IMR-90 (cell line): ENCODE results near the gene ITIH5. TPM values are rescaled to one million over a fixed set of nuclear protein-coding genes. Genes with fewer than 3 reads are reported as not detected.

Source experiments
- ATAC-seq: fragments of 200-7000 bp; cut with Tn5 transposase; 2 replicates; pipeline ENCODE4 v1.9.1; 2020; ENCODE audit warnings: low read depth, mild to moderate bottlenecking, moderate library complexity
- BruUV-seq: library from RNA; stranded (reverse); fragments of 400-500 nt; replicated peaks from 2 replicates; lab custom pipeline; 2021; lab: Mats Ljungman, UMichigan
- CTCF ChIA-PET: fragments of 300-600 bp; formaldehyde crosslinking; extraction: SDS; loops from one replicate; lab custom pipeline; 2021; ENCODE audit warnings: antibody characterized with exemption; lab: Yijun Ruan, JAX
- POLR2A ChIA-PET: fragments of 300-600 bp; sonication (Branson Sonifier 250); formaldehyde crosslinking; loops from one replicate; lab custom pipeline; 2022; ENCODE audit warnings: antibody characterized with exemption; ENCODE audit not compliant: unreplicated experiment; lab: Charles Lee
- DNase-seq: peaks from one replicate; pipeline ENCODE4 v3.0.0; 2013
- H2AFZ ChIP-seq: replicated peaks from 2 replicates; pipeline ENCODE3; 2013; ENCODE audit warnings: low read length, mild to moderate bottlenecking; ENCODE audit not compliant: poor library complexity
- H2AK5ac ChIP-seq: 2 replicates; pipeline ENCODE4 v1.6.1; 2013; ENCODE audit warnings: low read depth, low read length, inconsistent platforms
- H2AK9ac ChIP-seq: replicated peaks from 2 replicates; pipeline ENCODE3; 2013; ENCODE audit warnings: mild to moderate bottlenecking, low read depth, low read length, moderate library complexity; ENCODE audit not compliant: poor library complexity
- H2BK120ac ChIP-seq: 2 replicates; pipeline ENCODE4 v1.6.1; 2013; ENCODE audit warnings: low read depth, low read length, inconsistent platforms
- H2BK15ac ChIP-seq: 3 replicates; pipeline ENCODE4 v1.6.1; 2013; ENCODE audit warnings: low read depth, low read length, inconsistent platforms
- H2BK20ac ChIP-seq: 2 replicates; pipeline ENCODE4 v1.6.1; 2013; ENCODE audit warnings: low read depth, mild to moderate bottlenecking, inconsistent platforms, low read length, moderate library complexity
- H2BK5ac ChIP-seq: 2 replicates; pipeline ENCODE4 v1.6.1; 2013; ENCODE audit warnings: mild to moderate bottlenecking, low read depth, low read length, inconsistent platforms; ENCODE audit not compliant: poor library complexity, severe bottlenecking
- H3K14ac ChIP-seq: replicated peaks from 2 replicates; pipeline ENCODE4 v1.6.1; 2013; ENCODE audit warnings: low read depth, low read length, inconsistent platforms
- H3K18ac ChIP-seq: 2 replicates; pipeline ENCODE4 v1.6.1; 2013; ENCODE audit warnings: low read depth, low read length, control low read depth
- H3K23ac ChIP-seq: 2 replicates; pipeline ENCODE4 v1.6.1; 2013; ENCODE audit warnings: low read depth, low read length, inconsistent platforms
- H3K27ac ChIP-seq: 2 replicates; pipeline ENCODE4 v1.5.1; 2013; ENCODE audit warnings: mild to moderate bottlenecking, control low read depth, low read length; ENCODE audit not compliant: insufficient read depth
- H3K27me3 ChIP-seq: 2 replicates; pipeline ENCODE4 v1.6.1; 2013; ENCODE audit warnings: low read length; ENCODE audit not compliant: control insufficient read depth, insufficient read depth
- H3K36me3 ChIP-seq: 2 replicates; pipeline ENCODE4 v1.6.1; 2013; ENCODE audit warnings: low read length, mixed read lengths; ENCODE audit not compliant: control insufficient read depth, insufficient read depth
- H3K4ac ChIP-seq: 2 replicates; pipeline ENCODE4 v1.6.1; 2013; ENCODE audit warnings: low read depth, low read length, inconsistent platforms
- H3K4me1 ChIP-seq: 2 replicates; pipeline ENCODE4 v1.6.1; 2013; ENCODE audit warnings: low read length, mixed read lengths; ENCODE audit not compliant: control insufficient read depth, insufficient read depth
- H3K4me2 ChIP-seq: 2 replicates; pipeline ENCODE4 v1.6.1; 2013; ENCODE audit warnings: low read depth, mild to moderate bottlenecking, control low read depth, low read length, moderate library complexity
- H3K4me3 ChIP-seq: 2 replicates; pipeline ENCODE4 v1.5.1; 2013; ENCODE audit warnings: low read depth, mild to moderate bottlenecking, control low read depth, low read length, moderate library complexity; ENCODE audit not compliant: insufficient read depth
- H3K56ac ChIP-seq: 2 replicates; pipeline ENCODE4 v1.6.1; 2013; ENCODE audit warnings: low read length, inconsistent platforms; ENCODE audit not compliant: insufficient read depth; ENCODE audit errors: extremely low read depth
- H3K79me1 ChIP-seq, 2 experiments: 2 replicates each; pipeline ENCODE4 v1.6.1; 2013; ENCODE audit warnings: low read length in 2 of 2, inconsistent platforms in 1 of 2, low read depth in 1 of 2
- H3K9ac ChIP-seq: 2 replicates; pipeline ENCODE4 v1.6.1; 2013; ENCODE audit warnings: low read depth, low read length, control low read depth
- H3K9me1 ChIP-seq: 2 replicates; pipeline ENCODE4 v1.6.1; 2013; ENCODE audit warnings: low read length, inconsistent platforms; ENCODE audit not compliant: insufficient read depth
- H3K9me3 ChIP-seq: 2 replicates; pipeline ENCODE4 v1.6.1; 2013; ENCODE audit warnings: low read length; ENCODE audit not compliant: control insufficient read depth, insufficient read depth
- H4K20me1 ChIP-seq: 2 replicates; pipeline ENCODE4 v1.6.1; 2013; ENCODE audit warnings: low read length, inconsistent platforms; ENCODE audit not compliant: insufficient read depth
- H4K5ac ChIP-seq: 2 replicates; pipeline ENCODE4 v1.6.1; 2013; ENCODE audit warnings: mild to moderate bottlenecking, low read depth, low read length, control low read depth
- H4K8ac ChIP-seq, 2 experiments: 2 replicates each; pipeline ENCODE4 v1.6.1; 2013; ENCODE audit warnings: low read depth in 2 of 2, low read length in 2 of 2, control low read depth in 1 of 2, inconsistent platforms in 1 of 2
- H4K91ac ChIP-seq: 2 replicates; pipeline ENCODE4 v1.6.1; 2013; ENCODE audit warnings: low read depth, low read length, inconsistent platforms; ENCODE audit not compliant: insufficient read depth
- BHLHE40 ChIP-seq: fragments of 150-350 bp; IDR thresholded peaks from 2 replicates; pipeline ENCODE4 v1.6.1; 2016; ENCODE audit warnings: mild to moderate bottlenecking, low read depth, low read length
- CEBPB ChIP-seq: IDR thresholded peaks from 2 replicates; pipeline ENCODE4 v1.6.1; 2012; ENCODE audit warnings: low read depth, low read length, improper control_type of control experiment
- CHD1 ChIP-seq: IDR thresholded peaks from 2 replicates; pipeline ENCODE4 v1.6.1; 2012; ENCODE audit warnings: low read depth, low read length, improper control_type of control experiment
- FOS ChIP-seq: fragments of 150-350 bp; IDR thresholded peaks from 2 replicates; pipeline ENCODE4 v1.6.1; 2016; ENCODE audit warnings: low read depth, low read length
- MAFK ChIP-seq: IDR thresholded peaks from 2 replicates; pipeline ENCODE4 v1.6.1; 2012; ENCODE audit warnings: low read depth, low read length, improper control_type of control experiment
- MAZ ChIP-seq: IDR thresholded peaks from 2 replicates; pipeline ENCODE4 v1.6.1; 2012; ENCODE audit warnings: low read depth, mild to moderate bottlenecking, low read length, improper control_type of control experiment, moderate library complexity, borderline replicate concordance
- MXI1 ChIP-seq: IDR thresholded peaks from 2 replicates; pipeline ENCODE4 v1.6.1; 2012; ENCODE audit warnings: low read depth, mild to moderate bottlenecking, low read length, moderate library complexity, borderline replicate concordance
- NFE2L2 ChIP-seq: fragments of 150-350 bp; IDR thresholded peaks from 2 replicates; pipeline ENCODE4 v1.6.1; 2016; ENCODE audit warnings: low read depth, mild to moderate bottlenecking, low read length
- POLR2A ChIP-seq: IDR thresholded peaks from 2 replicates; pipeline ENCODE4 v1.6.1; 2012; ENCODE audit warnings: mild to moderate bottlenecking, low read depth, low read length
- RAD21 ChIP-seq: IDR thresholded peaks from 2 replicates; pipeline ENCODE4 v1.6.1; 2012; ENCODE audit warnings: low read length, improper control_type of control experiment
- RCOR1 ChIP-seq: IDR thresholded peaks from 2 replicates; pipeline ENCODE4 v1.6.1; 2012; ENCODE audit warnings: mild to moderate bottlenecking, low read length, improper control_type of control experiment; ENCODE audit not compliant: insufficient replicate concordance
- RFX5 ChIP-seq: IDR thresholded peaks from 2 replicates; pipeline ENCODE4 v1.8.0; 2012; ENCODE audit warnings: low read depth, mild to moderate bottlenecking, low read length, moderate library complexity
- SMC3 ChIP-seq: fragments of 150-350 bp; IDR thresholded peaks from 2 replicates; pipeline ENCODE4 v1.6.1; 2016; ENCODE audit warnings: low read depth, mild to moderate bottlenecking, antibody characterized with exemption, low read length, moderate library complexity
- WGBS, 2 experiments: methylation state at CpG; one replicate each; pipeline versions ENCODE4 v1.1.5 to v1.1.7; 2013; ENCODE audit warnings: missing lambda C conversion rate in 2 of 2; ENCODE audit not compliant: insufficient read length in 1 of 2; ENCODE audit errors: extremely low coverage in 2 of 2; 5-methylcytosine and 5-hydroxymethylcytosine counted together
- dilution Hi-C: fragments of 300-500 bp; cut with HindIII; formaldehyde crosslinking; loops from one replicate; pipeline ENCODE4 v1.14.3; 2018; ENCODE audit warnings: low sequenced_read_pairs; ENCODE audit not compliant: unreplicated experiment
- in situ Hi-C: fragments of 300-500 bp; cut with MboI; formaldehyde crosslinking; loops from 3 replicates; pipeline ENCODE4 v1.14.3; 2019; ENCODE audit warnings: low sequenced_read_pairs, inconsistent platforms, mixed read lengths
- intact Hi-C: fragments of 100-400 bp; cut with micrococcal nuclease; formaldehyde crosslinking; loops from 2 replicates; pipeline ENCODE4 v1.10.0; 2022
- polyA plus RNA-seq, 3 experiments: library from polyadenylated mRNA; depleted of rRNA; stranded (reverse); fragments of >200 nt; gene quantifications; 2 replicates each; pipeline ENCODE4 v1.2.3, GENCODE V29; 2012; ENCODE audit warnings: low replicate concordance in 1 of 3
- total RNA-seq: library from RNA; depleted of rRNA; stranded (reverse); fragments of >200 nt; gene quantifications from 2 replicates; pipeline ENCODE4 v1.2.3, GENCODE V29; 2012
- TF ChIP-seq, protein P1 (sequence below): fragments of 150-350 bp; IDR thresholded peaks from 2 replicates; pipeline ENCODE4 v1.6.1; 2017; ENCODE audit warnings: mild to moderate bottlenecking, antibody characterized with exemption, low read length, low read depth
- TF ChIP-seq, protein P2 (sequence below): conservative IDR thresholded peaks from 2 replicates; pipeline ENCODE4 v1.5.1; 2012; ENCODE audit warnings: mild to moderate bottlenecking, low read depth, low read length, improper control_type of control experiment
- TF ChIP-seq, protein P3 (sequence below): fragments of 150-350 bp; IDR thresholded peaks from 2 replicates; pipeline ENCODE4 v1.6.1; 2016; ENCODE audit warnings: low read depth, mild to moderate bottlenecking, low read length, moderate library complexity, borderline replicate concordance

Gene ITIH5
- total and polyA plus RNA-seq, 2 of the 4 experiments (the other 2 are of a cell fraction), result under 0.01 to 0.07 TPM

DNA sequence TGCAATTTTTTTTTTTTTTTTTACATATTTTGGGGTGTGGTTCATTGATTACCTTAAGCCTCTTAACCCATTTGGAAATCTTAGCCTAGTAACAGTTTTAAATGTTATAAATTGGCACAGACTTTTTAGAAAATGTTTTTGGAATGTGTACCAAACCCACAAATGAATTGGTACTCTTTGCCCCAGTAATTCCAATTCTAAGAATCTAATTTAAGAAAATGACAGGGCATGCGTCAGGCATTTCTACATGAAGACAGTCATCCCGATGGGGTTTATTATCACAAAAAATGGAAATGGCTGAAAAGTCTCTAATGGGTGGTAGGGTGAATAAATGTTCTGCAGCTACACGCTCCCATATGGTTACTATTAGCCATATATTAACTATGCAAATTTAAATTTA, 54.9 kb downstream of the ITIH5 start:
- no TSS peak for BruUV-seq
- H4K20me1 ChIP-seq, result no peaks in the 10 kb centered on the region
- no peak overlapping the region for H2BK15ac ChIP-seq
- no peaks in the 10 kb centered on the region for H3K9me3 ChIP-seq
- WGBS, 2 experiments, result no CpG with 5 or more reads among the region's 3 CpGs
- no peaks in the 10 kb centered on the region for H3K27me3 ChIP-seq
- H2AFZ ChIP-seq, result no peak overlapping the region
- no peak overlapping the region for H3K14ac ChIP-seq
- DNase-seq, result no peak
- in situ Hi-C loops, result no loop called here
- H3K27ac ChIP-seq, result no peak overlapping the region
- no peak overlapping the region for H4K91ac ChIP-seq
- no peak overlapping the region for H3K56ac ChIP-seq
- no peak overlapping the region for H3K9ac ChIP-seq
- no peaks in the 10 kb centered on the region for H3K9me1 ChIP-seq
- TF ChIP-seq SMC3 (no peak), POLR2A (no peak), MAZ (no peak), RAD21 (no peak), CHD1 (no peak), BHLHE40 (no peak), NFE2L2 (no peak), RFX5 (no peak), CEBPB (no peak), RCOR1 (no peak), MAFK (no peak), FOS (no peak), MXI1 (no peak)
- TF ChIP-seq, protein P1, sequence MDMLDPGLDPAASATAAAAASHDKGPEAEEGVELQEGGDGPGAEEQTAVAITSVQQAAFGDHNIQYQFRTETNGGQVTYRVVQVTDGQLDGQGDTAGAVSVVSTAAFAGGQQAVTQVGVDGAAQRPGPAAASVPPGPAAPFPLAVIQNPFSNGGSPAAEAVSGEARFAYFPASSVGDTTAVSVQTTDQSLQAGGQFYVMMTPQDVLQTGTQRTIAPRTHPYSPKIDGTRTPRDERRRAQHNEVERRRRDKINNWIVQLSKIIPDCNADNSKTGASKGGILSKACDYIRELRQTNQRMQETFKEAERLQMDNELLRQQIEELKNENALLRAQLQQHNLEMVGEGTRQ, result no peak
- TF ChIP-seq, protein P2, sequence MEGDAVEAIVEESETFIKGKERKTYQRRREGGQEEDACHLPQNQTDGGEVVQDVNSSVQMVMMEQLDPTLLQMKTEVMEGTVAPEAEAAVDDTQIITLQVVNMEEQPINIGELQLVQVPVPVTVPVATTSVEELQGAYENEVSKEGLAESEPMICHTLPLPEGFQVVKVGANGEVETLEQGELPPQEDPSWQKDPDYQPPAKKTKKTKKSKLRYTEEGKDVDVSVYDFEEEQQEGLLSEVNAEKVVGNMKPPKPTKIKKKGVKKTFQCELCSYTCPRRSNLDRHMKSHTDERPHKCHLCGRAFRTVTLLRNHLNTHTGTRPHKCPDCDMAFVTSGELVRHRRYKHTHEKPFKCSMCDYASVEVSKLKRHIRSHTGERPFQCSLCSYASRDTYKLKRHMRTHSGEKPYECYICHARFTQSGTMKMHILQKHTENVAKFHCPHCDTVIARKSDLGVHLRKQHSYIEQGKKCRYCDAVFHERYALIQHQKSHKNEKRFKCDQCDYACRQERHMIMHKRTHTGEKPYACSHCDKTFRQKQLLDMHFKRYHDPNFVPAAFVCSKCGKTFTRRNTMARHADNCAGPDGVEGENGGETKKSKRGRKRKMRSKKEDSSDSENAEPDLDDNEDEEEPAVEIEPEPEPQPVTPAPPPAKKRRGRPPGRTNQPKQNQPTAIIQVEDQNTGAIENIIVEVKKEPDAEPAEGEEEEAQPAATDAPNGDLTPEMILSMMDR, result no peak
- TF ChIP-seq, protein P3, sequence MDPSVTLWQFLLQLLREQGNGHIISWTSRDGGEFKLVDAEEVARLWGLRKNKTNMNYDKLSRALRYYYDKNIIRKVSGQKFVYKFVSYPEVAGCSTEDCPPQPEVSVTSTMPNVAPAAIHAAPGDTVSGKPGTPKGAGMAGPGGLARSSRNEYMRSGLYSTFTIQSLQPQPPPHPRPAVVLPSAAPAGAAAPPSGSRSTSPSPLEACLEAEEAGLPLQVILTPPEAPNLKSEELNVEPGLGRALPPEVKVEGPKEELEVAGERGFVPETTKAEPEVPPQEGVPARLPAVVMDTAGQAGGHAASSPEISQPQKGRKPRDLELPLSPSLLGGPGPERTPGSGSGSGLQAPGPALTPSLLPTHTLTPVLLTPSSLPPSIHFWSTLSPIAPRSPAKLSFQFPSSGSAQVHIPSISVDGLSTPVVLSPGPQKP, result no peak
- H2AK9ac ChIP-seq, result no peak overlapping the region
- H3K4me2 ChIP-seq, result no peak overlapping the region
- H3K23ac ChIP-seq, result no peak overlapping the region
- POLR2A ChIA-PET, result interaction anchor here (0.6 kb wide), 1 partner anchor 24 kb away, joined by 3 read pairs; no protein-coding TSS in a partner anchor
- H3K4ac ChIP-seq, result no peak overlapping the region
- peaks cover 7% of the 10 kb centered on the region; the same call in 1 of the 2 replicates for H3K4me1 ChIP-seq
- CTCF ChIA-PET, result no interaction called here
- no peak overlapping the region for H4K5ac ChIP-seq
- no peak overlapping the region for H2BK20ac ChIP-seq
- no peak overlapping the region for H2BK5ac ChIP-seq
- no peak overlapping the region for H2BK120ac ChIP-seq
- H3K36me3 ChIP-seq, result no peaks in the 10 kb centered on the region
- no peak overlapping the region for H3K4me3 ChIP-seq
- no peak overlapping the region for H2AK5ac ChIP-seq
- dilution Hi-C loops, result no loop called here
- H3K79me1 ChIP-seq, result no peaks in the 10 kb centered on the region
- intact Hi-C loops, result no loop called here
- no peak overlapping the region for H3K18ac ChIP-seq
- no peak overlapping the region for H4K8ac ChIP-seq
- ATAC-seq, result no peak
